Keratinocyte (primary cell): ENCODE measurements around the gene ROR1.

Experiments used
- CTCF ChIP-seq, 3 experiments: IDR thresholded peaks in 1 of 3; conservative IDR thresholded peaks in 1 of 3; optimal IDR thresholded peaks in 1 of 3; 2 replicates in 2 of 3; 3 replicates in 1 of 3; pipeline versions ENCODE3 to v1.5.1; 2011; ENCODE audit warnings: low read length in 3 of 3, mild to moderate bottlenecking in 3 of 3, moderate library complexity in 2 of 3, control low read depth in 1 of 3, inconsistent platforms in 1 of 3; ENCODE audit not compliant: insufficient read depth in 2 of 3; ENCODE audit errors: extremely low read depth in 1 of 3
- EZH2 ChIP-seq: IDR thresholded peaks from one replicate; pipeline ENCODE4 v1.6.1; 2012; ENCODE audit warnings: inconsistent platforms, mild to moderate bottlenecking, low read length, moderate library complexity

GRCh38 chr1:63968663-63969440, 195.0 kb downstream of the ROR1 start:
- TF ChIP-seq CTCF (optimal IDR thresholded peaks at IDR 0.05 in 1 of 3, IDR thresholded peaks at IDR 0.05 in 1 of 3, conservative IDR thresholded peaks at IDR 0.05 in 1 of 3; ENCODE audit: extremely low read depth in 1 of 3, insufficient read depth in 2 of 3, low read length in 3 of 3): no peak
- no peak for TF ChIP-seq EZH2
